Measurements from ENCODE around the gene UBE2N.

UBE2N gene

DNA sequence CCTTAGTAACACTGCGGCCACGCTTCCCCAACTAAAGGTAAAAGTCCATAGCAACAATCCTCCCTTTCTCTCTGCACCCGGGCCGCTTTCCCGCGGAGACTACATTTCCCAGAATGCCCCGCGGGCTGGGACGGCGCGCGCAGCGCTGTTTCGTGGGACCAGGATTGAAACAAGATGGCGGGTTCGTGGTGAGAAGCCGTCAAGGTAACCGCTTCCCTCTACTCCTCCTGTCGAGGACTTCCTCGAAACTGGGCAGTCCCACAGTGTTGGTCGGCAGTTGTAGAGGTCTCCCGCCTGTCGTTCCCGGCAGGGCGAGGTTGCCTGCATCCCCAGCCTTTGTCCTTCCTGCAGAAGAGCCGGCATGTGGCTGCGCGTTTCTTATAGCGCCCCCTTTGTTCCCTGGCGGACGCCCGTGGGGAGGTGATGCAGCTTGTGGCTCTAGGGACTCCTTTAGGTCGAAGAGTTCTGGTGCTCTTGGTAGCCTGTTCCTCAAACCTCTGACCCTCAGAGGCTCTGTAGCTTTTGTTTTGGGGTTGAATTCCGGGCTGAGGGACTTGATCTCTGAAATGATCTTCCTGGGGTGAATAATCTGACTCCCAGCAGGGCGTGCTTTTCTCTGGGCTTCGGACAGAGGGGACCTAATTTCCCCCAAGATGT is 25.7 kb upstream of the UBE2N start, which contains the start of gene MRPL42:
Gene MRPL42 (plus strand): TSS at position 164 of the 657 bp plus-strand sequence. CDS start 1,772 bp downstream, outside the sequence.
- DNase-seq (ENCODE audit: low spot score) = peak; percentile 79

DNA sequence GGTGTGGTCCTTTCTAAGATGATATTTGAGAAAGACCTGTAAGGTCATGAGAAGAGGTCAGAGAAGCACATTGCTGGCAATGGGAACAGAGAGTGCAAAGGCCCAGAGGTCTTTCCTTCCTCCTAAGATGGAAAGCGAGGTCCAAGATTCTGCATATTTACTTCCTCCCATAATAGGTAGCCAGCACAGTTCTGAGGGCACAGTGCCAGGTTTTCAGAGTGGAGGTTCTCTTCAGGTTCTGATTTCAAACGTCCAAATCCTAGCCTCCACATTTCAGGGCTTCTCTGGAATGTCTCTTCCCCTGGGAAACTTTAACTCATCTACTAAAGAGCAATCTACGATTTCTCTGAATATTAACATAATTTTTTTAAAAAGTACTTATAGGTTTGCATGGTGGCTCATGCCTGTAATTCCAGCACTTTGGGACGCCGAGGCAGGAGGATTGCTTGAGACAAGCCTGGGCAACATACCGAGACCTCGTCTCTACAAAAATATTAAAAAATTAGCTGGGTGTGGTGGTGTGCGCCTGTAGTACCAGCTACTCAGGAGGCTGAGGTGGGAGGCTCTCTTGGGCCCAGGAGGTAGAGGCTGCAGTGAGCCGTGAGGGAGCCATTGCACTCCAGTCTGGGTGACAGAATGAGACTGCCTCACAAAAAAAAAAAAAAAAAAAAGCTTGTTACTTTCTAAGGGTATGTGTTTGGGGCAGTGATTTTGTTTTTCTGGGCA is 25.0 kb upstream of the UBE2N start:
- no peak for DNase-seq (ENCODE audit: low spot score)
- TF ChIP-seq, protein P1, sequence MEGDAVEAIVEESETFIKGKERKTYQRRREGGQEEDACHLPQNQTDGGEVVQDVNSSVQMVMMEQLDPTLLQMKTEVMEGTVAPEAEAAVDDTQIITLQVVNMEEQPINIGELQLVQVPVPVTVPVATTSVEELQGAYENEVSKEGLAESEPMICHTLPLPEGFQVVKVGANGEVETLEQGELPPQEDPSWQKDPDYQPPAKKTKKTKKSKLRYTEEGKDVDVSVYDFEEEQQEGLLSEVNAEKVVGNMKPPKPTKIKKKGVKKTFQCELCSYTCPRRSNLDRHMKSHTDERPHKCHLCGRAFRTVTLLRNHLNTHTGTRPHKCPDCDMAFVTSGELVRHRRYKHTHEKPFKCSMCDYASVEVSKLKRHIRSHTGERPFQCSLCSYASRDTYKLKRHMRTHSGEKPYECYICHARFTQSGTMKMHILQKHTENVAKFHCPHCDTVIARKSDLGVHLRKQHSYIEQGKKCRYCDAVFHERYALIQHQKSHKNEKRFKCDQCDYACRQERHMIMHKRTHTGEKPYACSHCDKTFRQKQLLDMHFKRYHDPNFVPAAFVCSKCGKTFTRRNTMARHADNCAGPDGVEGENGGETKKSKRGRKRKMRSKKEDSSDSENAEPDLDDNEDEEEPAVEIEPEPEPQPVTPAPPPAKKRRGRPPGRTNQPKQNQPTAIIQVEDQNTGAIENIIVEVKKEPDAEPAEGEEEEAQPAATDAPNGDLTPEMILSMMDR (IDR thresholded peaks at IDR 0.05; ENCODE audit: extremely low read depth, missing control alignments) = no peak

More for the DNA sequence above, 25.7 kb upstream of the UBE2N start, which contains the start of gene MRPL42:
- TF ChIP-seq, protein P1 (IDR thresholded peaks at IDR 0.05; ENCODE audit: extremely low read depth, missing control alignments) = peak; percentile 71

DNA sequence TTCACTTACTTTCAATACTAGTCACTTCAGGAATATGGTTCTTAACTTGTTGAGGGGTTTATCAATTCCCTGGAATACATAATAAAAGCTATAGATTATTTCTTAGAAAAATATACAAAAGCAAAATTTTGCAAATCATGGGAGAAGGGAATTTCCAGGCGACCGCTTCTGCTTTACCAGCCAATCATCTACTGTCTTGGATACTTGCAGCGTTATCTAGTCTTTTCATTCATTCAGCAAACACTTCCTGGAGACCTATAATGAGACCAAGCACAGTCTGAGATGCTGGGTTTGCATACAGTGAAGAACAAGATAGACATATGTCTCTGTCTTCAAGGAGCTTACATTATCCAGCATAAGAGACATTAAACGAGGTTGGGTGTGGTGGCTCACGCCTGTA is 24.1 kb upstream of the UBE2N start:
- no peak for DNase-seq (ENCODE audit: low spot score)
- TF ChIP-seq, protein P1 (IDR thresholded peaks at IDR 0.05; ENCODE audit: extremely low read depth, missing control alignments) = no peak

DNA sequence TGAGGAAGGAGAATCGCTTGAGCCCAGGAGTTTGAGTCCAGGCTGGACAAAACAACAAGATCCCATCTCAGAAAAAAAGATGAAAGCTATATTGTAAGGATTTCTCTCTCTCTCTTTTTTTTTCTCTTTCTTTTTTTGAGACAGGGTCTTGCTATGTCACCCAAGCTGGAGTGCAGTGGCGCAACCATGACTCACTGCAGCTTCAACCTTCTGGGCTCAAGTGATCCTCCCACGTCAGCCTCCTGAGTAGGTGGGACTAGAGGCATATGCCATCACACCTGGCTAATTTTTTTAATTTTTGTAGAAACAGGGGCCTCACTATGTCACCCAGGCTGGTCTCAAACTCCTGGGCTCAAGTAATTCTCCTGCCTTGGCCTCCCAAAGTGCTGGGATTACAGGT is 19.8 kb upstream of the UBE2N start:
- TF ChIP-seq, protein P1 (IDR thresholded peaks at IDR 0.05; ENCODE audit: extremely low read depth, missing control alignments) = no peak
- DNase-seq (ENCODE audit: low spot score) = no peak

DNA sequence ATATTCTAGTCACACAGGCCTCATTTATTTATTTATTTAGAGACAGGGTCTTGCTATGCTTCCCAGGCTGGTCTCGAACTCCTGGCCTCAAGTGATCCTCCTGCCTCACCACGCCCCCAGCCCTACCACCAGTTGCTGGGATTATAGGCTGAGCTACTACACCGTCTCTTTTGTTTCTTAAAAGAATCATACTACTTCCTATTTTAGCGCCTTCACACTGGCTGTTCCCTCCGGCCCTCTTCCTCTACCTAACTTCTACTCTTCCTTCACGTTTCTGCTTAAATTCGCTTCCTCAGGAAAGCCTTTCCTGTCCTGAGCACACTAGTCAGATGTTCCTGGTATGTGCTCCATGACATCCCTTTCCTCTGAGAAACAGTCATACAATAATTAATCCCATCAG is 19.2 kb upstream of the UBE2N start:
- TF ChIP-seq, protein P1 (IDR thresholded peaks at IDR 0.05; ENCODE audit: extremely low read depth, missing control alignments) = no peak
- DNase-seq (ENCODE audit: low spot score) = no peak

DNA sequence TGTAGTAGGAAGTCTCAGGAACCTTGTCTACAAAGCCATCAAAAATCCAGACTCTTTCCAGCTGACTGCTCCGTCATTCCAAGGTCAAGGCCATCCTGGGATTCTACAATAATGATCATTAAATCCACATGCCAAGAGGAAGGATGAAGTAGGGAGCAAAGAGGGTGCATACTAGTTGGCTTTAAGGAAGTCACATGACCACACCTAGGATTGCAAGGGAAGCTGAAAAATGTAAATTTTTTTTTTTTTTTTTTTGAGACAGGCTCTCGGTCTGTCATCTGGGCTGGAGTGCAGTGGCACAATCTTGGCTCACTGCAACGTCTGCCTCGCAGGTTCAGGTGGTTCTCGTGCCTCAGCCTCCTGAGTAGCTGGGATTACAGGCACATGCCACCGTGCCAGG is 18.3 kb upstream of the UBE2N start:
- DNase-seq (ENCODE audit: low spot score) = no peak
- TF ChIP-seq, protein P1 (IDR thresholded peaks at IDR 0.05; ENCODE audit: extremely low read depth, missing control alignments) = no peak

DNA sequence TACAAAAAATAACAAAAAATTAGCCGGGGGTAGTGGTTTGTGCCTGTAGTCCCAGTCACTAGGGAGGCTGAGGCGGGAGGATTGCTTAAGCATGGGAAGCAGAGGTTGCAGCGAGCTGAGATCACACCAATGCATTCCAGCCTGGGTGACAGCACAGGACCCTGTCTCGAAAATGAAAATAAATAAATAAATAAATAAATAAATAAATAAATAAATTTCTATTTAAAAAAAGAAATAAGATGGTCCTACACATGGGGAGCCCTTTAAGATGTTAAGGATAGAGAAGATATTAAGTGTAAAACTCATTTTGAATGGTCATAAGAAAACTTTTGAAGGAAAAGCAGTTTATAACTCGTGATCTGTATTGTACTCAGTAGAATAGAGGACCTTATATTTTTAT is 17.4 kb upstream of the UBE2N start:
- no peak for DNase-seq (ENCODE audit: low spot score)
- TF ChIP-seq, protein P1 (IDR thresholded peaks at IDR 0.05; ENCODE audit: extremely low read depth, missing control alignments) = no peak
